Endothelial cell of umbilical vein (primary cell): ENCODE measurements around the gene MAPT.

Experiments used
- EZH2 ChIP-seq: IDR thresholded peaks from 2 replicates; pipeline ENCODE4 v1.6.1; 2012; ENCODE audit warnings: borderline replicate concordance, low read depth, mild to moderate bottlenecking, moderate library complexity, low read length, inconsistent platforms; ENCODE audit not compliant: severe bottlenecking
- GATA2 ChIP-seq: IDR thresholded peaks from 2 replicates; pipeline ENCODE4 v1.7.0; 2011; ENCODE audit warnings: low read depth, mild to moderate bottlenecking, moderate library complexity, mixed read lengths, low read length; ENCODE audit not compliant: insufficient read length, insufficient read depth
- JUN ChIP-seq: IDR thresholded peaks from 2 replicates; pipeline ENCODE4 v1.6.1; 2011; ENCODE audit warnings: borderline replicate concordance, low read depth; ENCODE audit not compliant: insufficient read length, insufficient read depth
- MYC ChIP-seq: IDR thresholded peaks from one replicate; pipeline ENCODE4 v1.6.1; 2011; ENCODE audit warnings: mild to moderate bottlenecking, low read depth, low read length
- POLR2A ChIP-seq: IDR thresholded peaks from 2 replicates; pipeline ENCODE4 v1.6.1; 2012; ENCODE audit warnings: low read depth, mild to moderate bottlenecking, control low read depth, low read length
- POLR2AphosphoS5 ChIP-seq: IDR thresholded peaks from 2 replicates; pipeline ENCODE4 v1.6.1; 2012; ENCODE audit warnings: low read depth, mild to moderate bottlenecking, control low read depth, low read length, moderate library complexity; ENCODE audit not compliant: insufficient read depth
- TF ChIP-seq, protein P1 (sequence below), 2 donors: IDR thresholded peaks; 1 replicate in 1 of 2; 2 replicates in 1 of 2; pipeline ENCODE4 v1.5.1; 2011; ENCODE audit warnings: low read length in 2 of 2, mild to moderate bottlenecking in 2 of 2, moderate library complexity in 2 of 2, control low read depth in 1 of 2, inconsistent platforms in 1 of 2, low read depth in 1 of 2; ENCODE audit not compliant: insufficient read depth in 1 of 2; ENCODE audit errors: extremely low read depth in 1 of 2
- TF ChIP-seq, protein P2 (sequence below): IDR thresholded peaks from 2 replicates; pipeline ENCODE4 v1.6.1; 2011; ENCODE audit not compliant: insufficient read depth, insufficient read length

DNA sequence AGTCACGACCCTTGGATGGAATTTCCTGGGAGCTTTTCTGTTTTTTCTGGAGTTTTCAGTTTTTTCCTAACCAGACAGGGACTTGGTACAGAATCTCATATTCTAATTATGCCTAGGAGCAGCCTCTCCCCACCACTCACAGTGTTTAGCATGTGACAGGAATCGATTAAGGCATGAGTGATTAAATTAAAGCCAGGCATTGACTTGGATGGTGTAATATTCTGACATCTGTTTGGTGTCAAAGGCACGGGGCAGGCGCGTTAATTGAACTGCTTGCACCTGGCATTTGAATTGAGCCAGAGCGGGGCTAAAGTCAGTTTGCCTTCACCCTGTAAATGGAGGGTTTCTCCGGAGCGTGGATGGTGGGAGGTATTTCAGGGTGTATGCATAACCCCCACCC, 11.9 kb downstream of the MAPT start:
- TF ChIP-seq, protein P1, sequence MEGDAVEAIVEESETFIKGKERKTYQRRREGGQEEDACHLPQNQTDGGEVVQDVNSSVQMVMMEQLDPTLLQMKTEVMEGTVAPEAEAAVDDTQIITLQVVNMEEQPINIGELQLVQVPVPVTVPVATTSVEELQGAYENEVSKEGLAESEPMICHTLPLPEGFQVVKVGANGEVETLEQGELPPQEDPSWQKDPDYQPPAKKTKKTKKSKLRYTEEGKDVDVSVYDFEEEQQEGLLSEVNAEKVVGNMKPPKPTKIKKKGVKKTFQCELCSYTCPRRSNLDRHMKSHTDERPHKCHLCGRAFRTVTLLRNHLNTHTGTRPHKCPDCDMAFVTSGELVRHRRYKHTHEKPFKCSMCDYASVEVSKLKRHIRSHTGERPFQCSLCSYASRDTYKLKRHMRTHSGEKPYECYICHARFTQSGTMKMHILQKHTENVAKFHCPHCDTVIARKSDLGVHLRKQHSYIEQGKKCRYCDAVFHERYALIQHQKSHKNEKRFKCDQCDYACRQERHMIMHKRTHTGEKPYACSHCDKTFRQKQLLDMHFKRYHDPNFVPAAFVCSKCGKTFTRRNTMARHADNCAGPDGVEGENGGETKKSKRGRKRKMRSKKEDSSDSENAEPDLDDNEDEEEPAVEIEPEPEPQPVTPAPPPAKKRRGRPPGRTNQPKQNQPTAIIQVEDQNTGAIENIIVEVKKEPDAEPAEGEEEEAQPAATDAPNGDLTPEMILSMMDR (IDR thresholded peaks at IDR 0.05; ENCODE audit: extremely low read depth in 1 of 2, insufficient read depth in 1 of 2, low read depth in 1 of 2, low read length in 2 of 2), result no peak
- TF ChIP-seq EZH2 (no peak), GATA2 (no peak), POLR2A (no peak), POLR2AphosphoS5 (no peak), MYC (no peak), JUN (no peak)
- TF ChIP-seq, protein P2, sequence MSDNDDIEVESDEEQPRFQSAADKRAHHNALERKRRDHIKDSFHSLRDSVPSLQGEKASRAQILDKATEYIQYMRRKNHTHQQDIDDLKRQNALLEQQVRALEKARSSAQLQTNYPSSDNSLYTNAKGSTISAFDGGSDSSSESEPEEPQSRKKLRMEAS, result no peak
